ENCODE results near the gene UNK. TPM values are rescaled to one million over a fixed set of nuclear protein-coding genes. Genes with fewer than 3 reads are reported as not detected.

The UNK gene
- total RNA-seq, 1 experiment from 2014 or later: 35.4 TPM

DNA sequence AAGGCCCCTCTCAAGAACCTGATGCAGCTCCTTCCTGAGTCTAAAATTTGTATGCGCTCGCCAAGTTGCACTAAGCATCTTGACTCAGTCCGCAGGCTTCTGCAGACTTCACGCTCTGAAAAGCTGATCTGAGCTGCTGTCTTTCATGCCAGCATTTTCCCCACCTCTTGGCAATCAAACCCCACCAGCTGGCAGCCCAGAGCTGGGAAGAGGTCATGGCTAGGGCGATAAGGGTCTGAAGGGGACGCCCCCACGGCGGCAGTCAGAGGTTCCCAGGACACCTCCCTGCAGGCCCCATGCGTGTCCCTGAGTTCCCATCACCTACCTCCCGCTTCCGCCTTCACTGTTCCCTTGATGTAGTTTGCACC lies 64.7 kb downstream of the UNK start (continued):
- TF ChIP-seq, protein P1, sequence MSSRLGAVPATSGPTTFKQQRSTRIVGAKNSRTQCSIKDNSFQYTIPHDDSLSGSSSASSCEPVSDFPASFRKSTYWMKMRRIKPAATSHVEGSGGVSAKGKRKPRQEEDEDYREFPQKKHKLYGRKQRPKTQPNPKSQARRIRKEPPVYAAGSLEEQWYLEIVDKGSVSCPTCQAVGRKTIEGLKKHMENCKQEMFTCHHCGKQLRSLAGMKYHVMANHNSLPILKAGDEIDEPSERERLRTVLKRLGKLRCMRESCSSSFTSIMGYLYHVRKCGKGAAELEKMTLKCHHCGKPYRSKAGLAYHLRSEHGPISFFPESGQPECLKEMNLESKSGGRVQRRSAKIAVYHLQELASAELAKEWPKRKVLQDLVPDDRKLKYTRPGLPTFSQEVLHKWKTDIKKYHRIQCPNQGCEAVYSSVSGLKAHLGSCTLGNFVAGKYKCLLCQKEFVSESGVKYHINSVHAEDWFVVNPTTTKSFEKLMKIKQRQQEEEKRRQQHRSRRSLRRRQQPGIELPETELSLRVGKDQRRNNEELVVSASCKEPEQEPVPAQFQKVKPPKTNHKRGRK (CRISPR knock-in tag; IDR thresholded peaks at IDR 0.05; ENCODE audit: borderline replicate concordance): no peak
- TF ChIP-seq, protein P2, sequence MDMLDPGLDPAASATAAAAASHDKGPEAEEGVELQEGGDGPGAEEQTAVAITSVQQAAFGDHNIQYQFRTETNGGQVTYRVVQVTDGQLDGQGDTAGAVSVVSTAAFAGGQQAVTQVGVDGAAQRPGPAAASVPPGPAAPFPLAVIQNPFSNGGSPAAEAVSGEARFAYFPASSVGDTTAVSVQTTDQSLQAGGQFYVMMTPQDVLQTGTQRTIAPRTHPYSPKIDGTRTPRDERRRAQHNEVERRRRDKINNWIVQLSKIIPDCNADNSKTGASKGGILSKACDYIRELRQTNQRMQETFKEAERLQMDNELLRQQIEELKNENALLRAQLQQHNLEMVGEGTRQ (CRISPR knock-in tag; IDR thresholded peaks at IDR 0.05): no peak
- TF ChIP-seq, protein P3, sequence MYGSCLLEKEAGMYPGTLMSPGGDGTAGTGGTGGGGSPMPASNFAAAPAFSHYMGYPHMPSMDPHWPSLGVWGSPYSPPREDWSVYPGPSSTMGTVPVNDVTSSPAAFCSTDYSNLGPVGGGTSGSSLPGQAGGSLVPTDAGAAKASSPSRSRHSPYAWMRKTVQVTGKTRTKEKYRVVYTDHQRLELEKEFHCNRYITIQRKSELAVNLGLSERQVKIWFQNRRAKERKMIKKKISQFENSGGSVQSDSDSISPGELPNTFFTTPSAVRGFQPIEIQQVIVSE (CRISPR knock-in tag; IDR thresholded peaks at IDR 0.05; ENCODE audit: borderline replicate concordance): no peak
- no peak for TF ChIP-seq FOXJ3 (CRISPR knock-in tag; IDR thresholded peaks at IDR 0.05; ENCODE audit: borderline replicate concordance)
- TF ChIP-seq, protein P4, sequence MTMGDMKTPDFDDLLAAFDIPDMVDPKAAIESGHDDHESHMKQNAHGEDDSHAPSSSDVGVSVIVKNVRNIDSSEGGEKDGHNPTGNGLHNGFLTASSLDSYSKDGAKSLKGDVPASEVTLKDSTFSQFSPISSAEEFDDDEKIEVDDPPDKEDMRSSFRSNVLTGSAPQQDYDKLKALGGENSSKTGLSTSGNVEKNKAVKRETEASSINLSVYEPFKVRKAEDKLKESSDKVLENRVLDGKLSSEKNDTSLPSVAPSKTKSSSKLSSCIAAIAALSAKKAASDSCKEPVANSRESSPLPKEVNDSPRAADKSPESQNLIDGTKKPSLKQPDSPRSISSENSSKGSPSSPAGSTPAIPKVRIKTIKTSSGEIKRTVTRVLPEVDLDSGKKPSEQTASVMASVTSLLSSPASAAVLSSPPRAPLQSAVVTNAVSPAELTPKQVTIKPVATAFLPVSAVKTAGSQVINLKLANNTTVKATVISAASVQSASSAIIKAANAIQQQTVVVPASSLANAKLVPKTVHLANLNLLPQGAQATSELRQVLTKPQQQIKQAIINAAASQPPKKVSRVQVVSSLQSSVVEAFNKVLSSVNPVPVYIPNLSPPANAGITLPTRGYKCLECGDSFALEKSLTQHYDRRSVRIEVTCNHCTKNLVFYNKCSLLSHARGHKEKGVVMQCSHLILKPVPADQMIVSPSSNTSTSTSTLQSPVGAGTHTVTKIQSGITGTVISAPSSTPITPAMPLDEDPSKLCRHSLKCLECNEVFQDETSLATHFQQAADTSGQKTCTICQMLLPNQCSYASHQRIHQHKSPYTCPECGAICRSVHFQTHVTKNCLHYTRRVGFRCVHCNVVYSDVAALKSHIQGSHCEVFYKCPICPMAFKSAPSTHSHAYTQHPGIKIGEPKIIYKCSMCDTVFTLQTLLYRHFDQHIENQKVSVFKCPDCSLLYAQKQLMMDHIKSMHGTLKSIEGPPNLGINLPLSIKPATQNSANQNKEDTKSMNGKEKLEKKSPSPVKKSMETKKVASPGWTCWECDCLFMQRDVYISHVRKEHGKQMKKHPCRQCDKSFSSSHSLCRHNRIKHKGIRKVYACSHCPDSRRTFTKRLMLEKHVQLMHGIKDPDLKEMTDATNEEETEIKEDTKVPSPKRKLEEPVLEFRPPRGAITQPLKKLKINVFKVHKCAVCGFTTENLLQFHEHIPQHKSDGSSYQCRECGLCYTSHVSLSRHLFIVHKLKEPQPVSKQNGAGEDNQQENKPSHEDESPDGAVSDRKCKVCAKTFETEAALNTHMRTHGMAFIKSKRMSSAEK (CRISPR knock-in tag; IDR thresholded peaks at IDR 0.05; ENCODE audit: borderline replicate concordance): no peak
- TF ChIP-seq, protein P5, sequence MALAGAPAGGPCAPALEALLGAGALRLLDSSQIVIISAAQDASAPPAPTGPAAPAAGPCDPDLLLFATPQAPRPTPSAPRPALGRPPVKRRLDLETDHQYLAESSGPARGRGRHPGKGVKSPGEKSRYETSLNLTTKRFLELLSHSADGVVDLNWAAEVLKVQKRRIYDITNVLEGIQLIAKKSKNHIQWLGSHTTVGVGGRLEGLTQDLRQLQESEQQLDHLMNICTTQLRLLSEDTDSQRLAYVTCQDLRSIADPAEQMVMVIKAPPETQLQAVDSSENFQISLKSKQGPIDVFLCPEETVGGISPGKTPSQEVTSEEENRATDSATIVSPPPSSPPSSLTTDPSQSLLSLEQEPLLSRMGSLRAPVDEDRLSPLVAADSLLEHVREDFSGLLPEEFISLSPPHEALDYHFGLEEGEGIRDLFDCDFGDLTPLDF (CRISPR knock-in tag; IDR thresholded peaks at IDR 0.05): no peak
- TF ChIP-seq, protein P6, sequence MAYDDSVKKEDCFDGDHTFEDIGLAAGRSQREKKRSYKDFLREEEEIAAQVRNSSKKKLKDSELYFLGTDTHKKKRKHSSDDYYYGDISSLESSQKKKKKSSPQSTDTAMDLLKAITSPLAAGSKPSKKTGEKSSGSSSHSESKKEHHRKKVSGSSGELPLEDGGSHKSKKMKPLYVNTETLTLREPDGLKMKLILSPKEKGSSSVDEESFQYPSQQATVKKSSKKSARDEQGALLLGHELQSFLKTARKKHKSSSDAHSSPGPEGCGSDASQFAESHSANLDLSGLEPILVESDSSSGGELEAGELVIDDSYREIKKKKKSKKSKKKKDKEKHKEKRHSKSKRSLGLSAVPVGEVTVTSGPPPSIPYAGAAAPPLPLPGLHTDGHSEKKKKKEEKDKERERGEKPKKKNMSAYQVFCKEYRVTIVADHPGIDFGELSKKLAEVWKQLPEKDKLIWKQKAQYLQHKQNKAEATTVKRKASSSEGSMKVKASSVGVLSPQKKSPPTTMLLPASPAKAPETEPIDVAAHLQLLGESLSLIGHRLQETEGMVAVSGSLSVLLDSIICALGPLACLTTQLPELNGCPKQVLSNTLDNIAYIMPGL (CRISPR knock-in tag; IDR thresholded peaks at IDR 0.05): no peak
- no peak for TF ChIP-seq TEAD1 (CRISPR knock-in tag; IDR thresholded peaks at IDR 0.05)

DNA sequence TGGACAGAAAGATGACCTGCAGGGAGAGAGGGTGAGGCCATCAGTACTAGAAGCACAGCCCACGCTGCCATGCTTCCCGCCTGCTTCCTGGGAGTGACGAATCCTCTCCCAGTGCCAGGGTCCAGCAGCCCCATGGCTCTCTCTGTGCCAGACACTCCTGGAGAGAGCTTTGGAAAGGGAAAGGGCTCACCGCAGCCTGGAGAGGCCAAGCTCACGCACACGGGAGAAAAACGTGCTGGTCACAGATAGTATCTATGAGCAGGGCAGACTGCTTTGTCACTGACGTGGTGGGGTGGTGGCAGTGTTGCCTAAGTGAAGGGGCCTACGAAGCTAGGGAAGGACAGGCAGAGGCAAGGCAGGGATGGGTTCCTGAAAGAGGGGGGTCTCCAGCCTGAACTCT lies 65.1 kb downstream of the UNK start:
- Mint-ChIP-seq H3K27me3 (ENCODE audit: low read depth) (no peaks in the 10 kb centered on the region), H3K9me3 (no peaks in the 10 kb centered on the region), H3K4me3 (no peak overlapping the region), H3K4me1 (peaks cover 25% of the 10 kb centered on the region), H3K27ac (peak overlapping the region; percentile 64; the same call in 1 of the 2 replicates), H3K36me3 (peaks cover 32% of the 10 kb centered on the region)
- ChIA-PET CTCF (interaction anchor here (0.6 to 8.8 kb wide), 6 partner anchors 12 to 66 kb away, joined by 3 to 180 read pairs (median 5); no protein-coding TSS in a partner anchor), POLR2A (interaction anchor here (0.6 kb wide), 1 partner anchor 1394 kb away, joined by 4 read pairs; no protein-coding TSS in a partner anchor)
- ATAC-seq (no peak), DNase-seq (ENCODE audit: low spot score) (no peak)
- TF ChIP-seq ZNF121 (CRISPR knock-in tag; IDR thresholded peaks at IDR 0.05) (no peak), ZNF423 (CRISPR knock-in tag; IDR thresholded peaks at IDR 0.05) (no peak), ZNF263 (CRISPR knock-in tag; IDR thresholded peaks at IDR 0.05; ENCODE audit: low read depth) (no peak), ESRRA (CRISPR knock-in tag; IDR thresholded peaks at IDR 0.05; ENCODE audit: borderline replicate concordance) (no peak)
- TF ChIP-seq, protein P7, sequence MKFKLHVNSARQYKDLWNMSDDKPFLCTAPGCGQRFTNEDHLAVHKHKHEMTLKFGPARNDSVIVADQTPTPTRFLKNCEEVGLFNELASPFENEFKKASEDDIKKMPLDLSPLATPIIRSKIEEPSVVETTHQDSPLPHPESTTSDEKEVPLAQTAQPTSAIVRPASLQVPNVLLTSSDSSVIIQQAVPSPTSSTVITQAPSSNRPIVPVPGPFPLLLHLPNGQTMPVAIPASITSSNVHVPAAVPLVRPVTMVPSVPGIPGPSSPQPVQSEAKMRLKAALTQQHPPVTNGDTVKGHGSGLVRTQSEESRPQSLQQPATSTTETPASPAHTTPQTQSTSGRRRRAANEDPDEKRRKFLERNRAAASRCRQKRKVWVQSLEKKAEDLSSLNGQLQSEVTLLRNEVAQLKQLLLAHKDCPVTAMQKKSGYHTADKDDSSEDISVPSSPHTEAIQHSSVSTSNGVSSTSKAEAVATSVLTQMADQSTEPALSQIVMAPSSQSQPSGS (CRISPR knock-in tag; IDR thresholded peaks at IDR 0.05; ENCODE audit: borderline replicate concordance, low read depth): no peak

Data from WTC11 (cell line).